ENCODE measurements around the gene TSR1.

DNA sequence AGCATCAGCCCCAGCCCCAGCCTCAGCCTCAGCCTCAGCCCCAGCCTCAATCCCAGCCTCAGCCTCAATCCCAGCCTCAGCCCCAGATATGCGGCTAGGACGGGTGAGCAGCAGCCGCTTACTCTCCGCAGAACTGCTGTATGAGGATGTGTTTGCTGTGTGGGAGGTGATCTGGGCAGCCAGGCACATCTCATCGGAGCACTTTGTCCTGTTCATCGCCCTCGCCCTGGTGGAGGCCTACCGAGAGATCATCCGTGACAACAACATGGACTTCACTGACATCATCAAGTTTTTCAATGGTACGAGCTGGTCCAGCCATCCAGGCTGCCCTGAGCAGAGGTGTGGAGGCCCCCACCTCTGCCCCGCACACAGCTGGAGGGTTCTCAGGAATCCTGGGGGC lies 42.6 kb upstream of the TSR1 start:
- TF ChIP-seq EZH2phosphoT487 (IDR thresholded peaks at IDR 0.05; ENCODE audit: low read depth, severe bottlenecking, unreplicated experiment) = no peak
- TF ChIP-seq, protein P1, sequence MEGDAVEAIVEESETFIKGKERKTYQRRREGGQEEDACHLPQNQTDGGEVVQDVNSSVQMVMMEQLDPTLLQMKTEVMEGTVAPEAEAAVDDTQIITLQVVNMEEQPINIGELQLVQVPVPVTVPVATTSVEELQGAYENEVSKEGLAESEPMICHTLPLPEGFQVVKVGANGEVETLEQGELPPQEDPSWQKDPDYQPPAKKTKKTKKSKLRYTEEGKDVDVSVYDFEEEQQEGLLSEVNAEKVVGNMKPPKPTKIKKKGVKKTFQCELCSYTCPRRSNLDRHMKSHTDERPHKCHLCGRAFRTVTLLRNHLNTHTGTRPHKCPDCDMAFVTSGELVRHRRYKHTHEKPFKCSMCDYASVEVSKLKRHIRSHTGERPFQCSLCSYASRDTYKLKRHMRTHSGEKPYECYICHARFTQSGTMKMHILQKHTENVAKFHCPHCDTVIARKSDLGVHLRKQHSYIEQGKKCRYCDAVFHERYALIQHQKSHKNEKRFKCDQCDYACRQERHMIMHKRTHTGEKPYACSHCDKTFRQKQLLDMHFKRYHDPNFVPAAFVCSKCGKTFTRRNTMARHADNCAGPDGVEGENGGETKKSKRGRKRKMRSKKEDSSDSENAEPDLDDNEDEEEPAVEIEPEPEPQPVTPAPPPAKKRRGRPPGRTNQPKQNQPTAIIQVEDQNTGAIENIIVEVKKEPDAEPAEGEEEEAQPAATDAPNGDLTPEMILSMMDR (IDR thresholded peaks at IDR 0.05; ENCODE audit: poor library complexity) = no peak

All from hepatocyte (in vitro differentiated cells).